SIG-M5 treated with dmso at 0.1 percent for 504 hours (cell line): ENCODE measurements around the gene GATD1.

ENCODE experiments used
- DNase-seq: peaks from one replicate; lab custom pipeline; 2025; ENCODE audit not compliant: unreplicated experiment; lab: John Stamatoyannopoulos, UW

GATD1 gene

GRCh38 chr11:779955-780532, 2.8 kb upstream of the GATD1 start:
- no peak for DNase-seq

GRCh38 chr11:778976-779954, 2.0 kb upstream of the GATD1 start:
- no peak for DNase-seq

DNA sequence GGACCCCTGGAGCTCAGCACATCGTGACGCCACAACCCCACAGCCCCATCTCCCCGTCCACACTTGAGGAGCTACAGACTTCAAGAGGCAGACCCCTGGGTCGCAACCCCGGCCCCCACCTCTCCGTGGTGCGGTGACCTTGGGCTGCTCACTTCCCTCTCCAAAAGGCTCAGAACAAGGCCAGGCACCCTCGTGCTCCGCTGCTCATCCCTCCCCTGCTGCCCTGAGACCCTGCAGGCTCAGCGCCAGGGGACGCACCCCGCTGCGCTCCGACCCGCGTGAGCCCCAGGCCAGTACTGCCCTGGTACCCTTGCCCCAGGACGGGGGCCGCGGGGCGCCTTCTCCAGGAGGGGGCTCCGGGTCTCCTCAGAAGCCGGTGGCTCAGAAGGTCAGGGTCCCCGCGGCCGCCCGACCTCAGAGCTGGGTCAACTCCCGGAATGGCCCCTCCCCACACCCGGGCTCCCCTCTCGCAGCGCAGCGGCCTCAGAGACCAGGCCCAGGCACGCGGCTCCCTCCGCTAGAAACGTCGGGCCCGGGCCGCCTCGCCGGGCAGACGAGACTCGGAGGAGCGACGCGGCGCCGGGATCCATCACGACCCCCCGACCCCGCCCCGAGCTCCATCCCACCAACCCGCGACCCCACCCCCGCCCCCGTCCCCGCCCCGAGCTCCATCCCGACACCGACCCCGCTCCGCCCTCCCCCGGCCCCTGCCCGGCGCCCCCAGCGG, 563 bp downstream of the GATD1 start:
- DNase-seq: peak; percentile 35

DNA sequence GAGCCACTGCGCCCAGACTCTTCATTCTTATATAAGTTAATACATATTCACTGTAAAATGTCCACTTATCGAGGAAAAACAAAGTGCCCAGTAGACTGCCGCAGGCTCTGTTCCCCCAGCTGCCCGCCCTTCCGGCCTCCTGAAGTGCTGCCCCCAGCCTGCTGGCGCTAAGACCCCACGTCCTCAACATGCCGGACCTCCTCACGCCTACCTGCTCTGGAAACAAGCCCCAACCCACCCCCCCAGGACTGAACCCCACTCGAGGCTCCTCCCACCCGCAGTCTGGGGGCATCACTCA, 1.1 kb downstream of the GATD1 start:
- no peak for DNase-seq

- no peak for DNase-seq
Measured at GRCh38 chr11:774873-775592, 2.3 kb downstream of the GATD1 start.

DNA sequence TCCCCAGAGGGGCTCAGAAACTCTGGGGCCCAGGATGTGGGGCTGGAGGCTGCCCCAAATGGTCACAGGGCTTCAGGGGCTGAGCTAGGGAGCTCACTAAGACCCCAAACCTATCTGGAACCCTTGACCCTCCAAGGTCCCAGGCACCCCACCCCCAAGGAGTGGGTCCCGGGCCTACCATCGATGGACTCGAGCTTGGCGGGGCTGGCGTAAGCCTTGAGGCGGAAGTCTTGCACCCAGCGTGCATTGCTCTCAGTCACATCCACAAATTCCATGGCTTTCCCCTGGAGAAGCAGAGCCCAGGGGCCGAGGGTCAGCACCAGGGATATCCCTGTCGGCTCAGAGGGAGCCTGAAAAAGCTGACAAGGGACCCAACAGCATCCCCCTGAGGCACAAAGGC, 3.5 kb downstream of the GATD1 start:
- DNase-seq: no peak

DNA sequence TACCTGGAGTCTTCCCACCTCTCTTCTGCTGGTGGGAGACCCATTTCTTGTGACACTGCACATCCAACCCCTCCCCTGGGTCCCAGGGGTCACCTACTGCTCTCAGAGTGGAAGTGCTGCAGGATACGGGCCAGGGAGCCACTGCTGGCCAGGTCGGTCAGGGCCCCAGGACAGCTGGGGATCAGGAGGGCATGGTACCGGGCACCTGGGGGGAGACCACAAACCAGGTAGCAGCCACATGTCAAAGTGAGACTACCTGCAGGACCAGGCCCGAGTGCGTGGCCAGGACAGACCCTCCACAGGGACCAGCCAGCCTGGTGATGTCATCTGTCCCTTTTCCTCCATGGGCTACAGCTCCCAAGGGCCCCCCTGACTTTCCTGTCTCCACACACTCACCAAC, 3.9 kb downstream of the GATD1 start:
- DNase-seq: no peak

- no peak for DNase-seq
Measured at GRCh38 chr11:772429-773390, 4.6 kb downstream of the GATD1 start.

DNA sequence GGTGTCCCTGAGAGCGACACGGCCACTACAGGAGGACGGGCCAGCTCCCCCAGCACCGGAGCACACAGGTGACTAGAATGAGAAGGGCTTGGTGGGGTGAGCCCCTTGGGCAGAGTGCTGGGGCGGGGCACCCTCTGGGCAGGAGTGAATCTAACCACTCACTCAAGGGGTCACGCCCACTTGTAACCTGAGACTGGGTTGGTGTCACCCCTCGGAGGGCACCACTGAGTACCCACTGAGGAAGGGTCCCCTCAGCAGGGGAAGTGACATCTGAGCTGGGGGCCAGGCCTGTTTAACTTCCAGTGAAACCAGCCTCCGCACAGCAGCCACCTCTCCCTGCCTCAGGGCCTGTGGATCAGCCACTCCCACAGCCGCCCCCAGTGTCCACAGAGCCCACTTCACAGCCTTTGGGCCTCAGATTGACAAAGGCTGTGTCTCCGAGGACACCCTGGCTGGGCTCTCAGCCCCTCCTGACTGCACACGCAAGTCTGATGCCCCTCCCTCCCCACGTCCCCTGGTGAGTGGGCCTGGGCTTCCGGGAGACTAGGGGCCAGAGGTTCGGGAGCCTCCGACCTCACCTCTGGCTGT, 5.6 kb downstream of the GATD1 start:
- DNase-seq: no peak

DNA sequence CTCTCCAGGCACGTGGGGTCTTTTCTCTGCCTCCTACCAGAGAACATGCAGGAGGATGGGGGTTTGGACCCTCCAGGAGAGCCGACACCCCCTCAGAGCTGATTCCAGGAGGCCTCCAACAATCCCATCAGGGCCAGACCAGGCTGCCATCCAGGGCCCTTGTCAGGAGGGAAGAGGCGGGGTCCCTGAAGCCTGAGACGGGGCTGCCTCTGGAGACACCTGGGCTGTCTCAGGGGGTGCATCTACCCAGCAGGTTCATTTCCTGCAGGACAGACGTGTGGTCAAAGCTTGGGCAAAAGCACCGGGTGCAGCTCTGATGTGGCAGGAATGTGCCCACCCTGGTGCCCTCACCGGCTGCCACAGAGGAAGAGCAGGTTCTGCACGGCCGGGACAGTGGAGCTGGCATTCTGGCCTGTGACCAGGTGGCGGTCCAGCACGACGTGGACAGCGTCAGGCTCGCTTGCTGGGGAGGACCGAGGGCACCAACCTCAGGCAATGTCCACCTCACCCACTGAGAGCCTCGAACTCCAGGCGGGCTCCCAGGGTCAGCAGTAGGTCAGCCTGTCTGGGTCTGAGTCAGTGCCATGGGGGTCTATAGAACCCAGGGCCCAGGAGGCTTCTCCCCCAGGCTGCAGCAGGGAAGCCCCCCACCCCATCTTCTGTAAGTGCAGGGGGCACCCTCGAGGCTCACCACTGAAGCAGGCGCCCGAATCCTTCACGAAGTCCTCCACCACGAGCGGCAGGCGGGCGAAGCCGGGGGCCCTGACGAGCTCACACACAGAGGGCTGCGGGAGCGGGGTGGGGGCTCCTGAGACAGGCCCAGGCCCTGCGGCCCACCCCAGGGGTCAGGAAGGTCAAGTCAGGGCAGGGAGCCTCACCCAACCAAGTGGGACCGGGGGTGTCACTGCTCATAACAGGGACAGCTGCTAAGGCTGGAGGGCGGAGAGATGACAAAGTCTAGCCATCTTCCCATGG, 6.4 kb downstream of the GATD1 start:
- DNase-seq: no peak

- DNase-seq: no peak
Measured at GRCh38 chr11:769887-770641, 7.2 kb downstream of the GATD1 start.

- no peak for DNase-seq
Measured at GRCh38 chr11:767238-767637, 10.0 kb downstream of the GATD1 start.

- DNase-seq: no peak
Measured at GRCh38 chr11:766936-767210, 10.4 kb downstream of the GATD1 start.

DNA sequence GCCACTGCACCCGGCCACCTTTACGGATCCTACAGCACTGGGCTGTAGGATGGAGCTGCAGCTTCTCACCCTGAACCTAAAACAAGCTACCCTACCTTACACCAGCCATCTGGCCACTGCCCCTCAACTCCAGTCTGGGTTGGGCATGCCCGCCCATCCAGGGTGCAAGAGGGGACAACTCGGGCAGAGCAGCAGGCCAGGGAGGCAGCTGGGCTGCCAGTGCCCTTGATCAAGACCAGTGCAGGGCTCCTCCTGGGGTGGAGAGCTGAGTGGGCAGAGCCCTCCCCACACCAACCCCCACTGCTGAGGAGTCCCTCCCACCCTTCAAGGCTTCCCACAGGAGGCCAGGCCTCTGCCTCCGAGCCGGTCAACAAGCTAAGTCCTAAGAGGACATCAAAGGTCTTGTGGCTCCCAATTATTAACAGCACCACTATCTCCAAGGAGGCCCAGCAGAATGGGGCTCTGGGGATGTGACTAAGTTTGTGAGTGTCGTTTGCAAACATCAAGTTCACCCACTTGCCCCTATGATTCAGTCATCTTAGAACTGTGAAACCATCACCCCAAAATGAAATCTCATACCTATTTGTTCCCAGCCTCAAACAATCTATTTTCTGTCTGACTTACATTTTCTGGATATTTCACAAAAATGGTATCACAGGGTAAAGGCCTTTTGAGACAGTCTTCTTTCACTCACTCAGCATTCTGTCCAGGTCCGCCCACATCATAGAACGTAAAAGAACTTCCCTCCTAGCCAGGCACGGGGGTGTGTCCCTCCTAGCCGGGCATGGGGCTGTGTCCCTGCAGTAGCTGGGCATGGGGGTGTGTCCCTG, 11.0 kb downstream of the GATD1 start:
- DNase-seq: no peak

DNA sequence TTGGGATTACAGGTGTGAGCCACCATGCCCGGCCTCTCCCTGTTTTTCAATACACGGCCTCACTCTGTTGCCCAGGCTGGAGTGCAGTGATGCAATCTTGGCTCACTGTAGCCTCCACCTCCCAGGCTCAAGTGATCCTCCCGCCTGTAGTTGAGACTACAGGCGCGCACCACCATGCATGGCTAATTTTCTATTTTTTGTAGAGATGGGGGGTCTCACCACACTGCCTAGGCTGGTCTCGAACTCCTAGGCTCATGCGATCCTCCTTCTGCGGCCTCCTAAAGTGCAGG, 11.5 kb downstream of the GATD1 start:
- no peak for DNase-seq

DNA sequence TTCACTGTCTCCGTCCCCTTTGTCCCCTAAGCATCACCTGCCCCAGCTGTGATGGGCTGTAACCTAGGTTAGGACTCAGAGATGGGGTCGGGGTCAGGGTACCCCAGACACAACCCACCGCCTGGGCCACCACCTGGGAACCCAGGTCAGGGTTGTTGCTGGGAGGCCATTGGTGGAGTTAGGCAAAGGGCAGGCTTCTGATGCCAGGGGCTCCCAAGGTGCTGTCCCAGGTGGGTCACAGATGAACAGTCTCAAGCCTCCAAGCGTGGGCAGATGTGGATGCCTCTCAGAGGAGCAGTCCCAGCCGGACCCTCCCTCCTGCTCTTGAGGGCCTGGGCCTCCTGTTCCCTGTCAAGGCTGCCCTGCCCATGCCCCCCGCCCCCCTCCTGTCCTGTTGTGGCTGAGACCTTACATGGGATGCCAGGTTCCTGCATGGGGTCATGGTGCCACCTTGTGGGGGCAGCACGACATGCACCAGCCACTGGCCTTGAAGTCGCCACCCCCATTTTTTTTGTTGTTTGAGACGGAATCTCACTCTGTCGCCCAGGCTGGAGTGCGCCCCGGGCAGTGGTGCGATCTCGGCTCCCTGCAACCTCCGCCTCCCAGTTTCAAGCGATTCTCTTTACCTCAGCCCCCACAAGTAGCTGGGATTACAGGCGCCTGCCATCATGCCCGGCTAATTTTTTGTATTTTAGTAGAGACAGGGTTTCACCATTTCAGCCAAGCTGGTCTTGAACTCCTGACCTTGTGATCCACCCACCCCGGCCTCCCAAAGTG, 12.1 kb downstream of the GATD1 start:
- peak; percentile 28 for DNase-seq
